ENCODE results near the gene GALNT3.

- TF ChIP-seq CTCF (IDR thresholded peaks at IDR 0.05) (no peak), POLR2A (IDR thresholded peaks at IDR 0.05) (no peak)
Measured at GRCh38 chr2:165827016-165827920, 33.2 kb upstream of the GALNT3 start.

Measured in Peyer's patch (tissue), 4 donors.